HEK293 (cell line): Measurements from ENCODE around the gene SCAND1.

Experiments
- CTCF ChIP-seq: fragments of 450-650 bp; formaldehyde crosslinking; IDR thresholded peaks from 2 replicates; pipeline ENCODE4 v1.5.1; 2016; ENCODE audit warnings: missing biosample characterization, missing genetic modification characterization
- HOXA7 ChIP-seq: sonication (generic); formaldehyde crosslinking; IDR thresholded peaks from 2 replicates; pipeline ENCODE4 v1.8.1; 2022; ENCODE audit warnings: missing genetic modification reagents, borderline replicate concordance
- ZBTB6 ChIP-seq: fragments of 450-650 bp; formaldehyde crosslinking; IDR thresholded peaks from 2 replicates; pipeline ENCODE4 v1.5.1; 2017; ENCODE audit warnings: missing biosample characterization, missing genetic modification characterization
- ZNF157 ChIP-seq: fragments of 450-650 bp; formaldehyde crosslinking; IDR thresholded peaks from 2 replicates; pipeline ENCODE4 v1.5.1; 2016; ENCODE audit warnings: missing biosample characterization, missing genetic modification characterization
- ZNF701 ChIP-seq: fragments of 450-650 bp; formaldehyde crosslinking; IDR thresholded peaks from 2 replicates; pipeline ENCODE4 v1.5.1; 2016; ENCODE audit warnings: missing biosample characterization, missing genetic modification characterization
- ZNF785 ChIP-seq: fragments of 450-650 bp; formaldehyde crosslinking; IDR thresholded peaks from 2 replicates; pipeline ENCODE4 v1.5.1; 2016; ENCODE audit warnings: missing biosample characterization, missing genetic modification characterization
- ZSCAN30 ChIP-seq: fragments of 450-650 bp; IDR thresholded peaks from 2 replicates; pipeline ENCODE4 v1.5.1; 2018; ENCODE audit warnings: missing biosample characterization, mild to moderate bottlenecking, missing genetic modification characterization, moderate library complexity
- TF ChIP-seq, protein P1 (sequence below): fragments of 450-650 bp; formaldehyde crosslinking; IDR thresholded peaks from 2 replicates; pipeline ENCODE4 v1.5.1; 2016; ENCODE audit warnings: missing biosample characterization, missing genetic modification characterization

DNA sequence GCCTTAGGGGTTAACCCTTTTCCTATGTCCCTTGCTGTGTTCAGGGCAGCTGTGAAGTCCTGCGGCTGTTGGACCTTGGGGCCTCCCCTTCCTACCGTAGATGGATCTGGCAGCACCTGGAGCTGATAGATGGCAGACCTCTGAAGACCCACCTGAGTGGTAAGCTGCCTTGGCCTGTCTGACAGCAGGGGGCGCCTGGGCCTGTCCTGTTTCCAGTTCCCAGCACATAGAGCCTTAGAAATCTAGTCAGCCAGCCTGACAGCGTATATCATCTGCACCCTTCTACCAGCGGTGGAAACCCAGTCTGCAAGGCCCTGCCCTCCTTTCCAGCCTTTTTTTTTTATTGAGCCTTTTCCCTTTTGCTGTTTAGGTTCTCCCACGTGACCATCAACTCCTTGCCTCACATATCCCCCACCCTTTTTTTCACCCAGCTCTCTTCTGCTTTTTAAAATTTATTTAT is 40.7 kb upstream of the SCAND1 start:
- TF ChIP-seq ZNF785 (tag by site-specific recombination) (no peak), CTCF (tag by site-specific recombination) (peak; percentile 83), ZBTB6 (tag by site-specific recombination) (no peak), HOXA7 (CRISPR knock-in tag) (no peak), ZSCAN30 (no peak), ZNF157 (tag by site-specific recombination) (no peak), ZNF701 (tag by site-specific recombination) (no peak)
- TF ChIP-seq, protein P1, sequence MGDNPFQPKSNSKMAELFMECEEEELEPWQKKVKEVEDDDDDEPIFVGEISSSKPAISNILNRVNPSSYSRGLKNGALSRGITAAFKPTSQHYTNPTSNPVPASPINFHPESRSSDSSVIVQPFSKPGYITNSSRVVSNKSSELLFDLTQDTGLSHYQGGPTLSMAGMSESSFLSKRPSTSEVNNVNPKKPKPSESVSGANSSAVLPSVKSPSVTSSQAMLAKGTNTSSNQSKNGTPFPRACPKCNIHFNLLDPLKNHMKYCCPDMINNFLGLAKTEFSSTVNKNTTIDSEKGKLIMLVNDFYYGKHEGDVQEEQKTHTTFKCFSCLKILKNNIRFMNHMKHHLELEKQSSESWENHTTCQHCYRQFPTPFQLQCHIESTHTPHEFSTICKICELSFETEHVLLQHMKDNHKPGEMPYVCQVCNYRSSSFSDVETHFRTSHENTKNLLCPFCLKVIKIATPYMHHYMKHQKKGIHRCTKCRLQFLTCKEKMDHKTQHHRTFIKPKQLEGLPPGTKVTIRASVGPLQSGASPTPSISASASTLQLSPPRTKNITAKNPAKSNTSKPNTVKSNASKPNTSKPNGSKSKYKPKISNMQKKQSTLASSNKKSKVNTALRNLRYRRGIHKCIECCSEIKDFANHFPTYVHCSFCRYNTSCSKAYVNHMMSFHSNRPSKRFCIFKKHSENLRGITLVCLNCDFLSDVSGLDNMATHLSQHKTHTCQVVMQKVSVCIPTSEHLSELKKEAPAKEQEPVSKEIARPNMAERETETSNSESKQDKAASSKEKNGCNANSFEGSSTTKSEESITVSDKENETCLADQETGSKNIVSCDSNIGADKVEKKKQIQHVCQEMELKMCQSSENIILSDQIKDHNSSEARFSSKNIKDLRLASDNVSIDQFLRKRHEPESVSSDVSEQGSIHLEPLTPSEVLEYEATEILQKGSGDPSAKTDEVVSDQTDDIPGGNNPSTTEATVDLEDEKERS (tag by site-specific recombination), result no peak
